ENCODE data around the gene CWC25.
A peak's percentile ranks its signal among the peaks of the same experiment; 100 is the strongest.

DNA sequence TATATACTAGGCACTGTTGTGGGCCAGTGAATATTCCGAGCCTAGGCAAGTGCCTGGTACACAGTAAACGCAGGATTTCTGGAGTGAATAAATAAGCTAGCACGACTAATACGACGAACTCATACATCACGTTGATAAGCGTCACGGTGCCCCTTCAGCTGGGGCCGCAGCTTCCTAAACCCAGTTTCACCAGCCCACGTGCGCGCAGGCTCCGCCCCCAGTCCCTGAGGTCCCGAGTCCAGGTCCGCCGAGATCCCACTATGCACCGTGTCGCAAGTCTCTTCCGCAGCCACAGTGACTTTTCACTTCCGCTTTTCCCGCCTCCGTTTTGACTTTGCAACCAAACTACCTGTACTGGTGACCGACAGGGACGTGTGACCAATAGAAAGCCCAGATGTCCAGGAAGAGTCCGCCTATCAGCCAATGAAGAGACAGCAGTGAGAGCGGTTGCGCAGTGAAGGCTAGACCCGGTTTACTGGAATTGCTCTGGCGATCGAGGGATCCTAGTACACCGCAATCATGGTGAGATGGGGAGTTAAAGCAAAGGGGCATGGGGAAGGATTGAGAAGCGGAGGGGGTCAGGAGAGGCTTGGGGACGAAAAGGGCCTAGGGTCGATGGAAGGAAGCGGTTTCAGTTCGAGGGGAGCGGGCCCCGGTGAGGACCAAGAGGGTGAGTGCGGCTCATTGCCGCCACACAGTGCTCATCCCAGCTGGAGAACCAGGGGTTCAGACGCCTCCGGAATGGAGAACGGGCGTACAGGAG lies 72.6 kb downstream of the CWC25 start, which contains the start of gene PSMB3:
- TF ChIP-seq, protein P1, sequence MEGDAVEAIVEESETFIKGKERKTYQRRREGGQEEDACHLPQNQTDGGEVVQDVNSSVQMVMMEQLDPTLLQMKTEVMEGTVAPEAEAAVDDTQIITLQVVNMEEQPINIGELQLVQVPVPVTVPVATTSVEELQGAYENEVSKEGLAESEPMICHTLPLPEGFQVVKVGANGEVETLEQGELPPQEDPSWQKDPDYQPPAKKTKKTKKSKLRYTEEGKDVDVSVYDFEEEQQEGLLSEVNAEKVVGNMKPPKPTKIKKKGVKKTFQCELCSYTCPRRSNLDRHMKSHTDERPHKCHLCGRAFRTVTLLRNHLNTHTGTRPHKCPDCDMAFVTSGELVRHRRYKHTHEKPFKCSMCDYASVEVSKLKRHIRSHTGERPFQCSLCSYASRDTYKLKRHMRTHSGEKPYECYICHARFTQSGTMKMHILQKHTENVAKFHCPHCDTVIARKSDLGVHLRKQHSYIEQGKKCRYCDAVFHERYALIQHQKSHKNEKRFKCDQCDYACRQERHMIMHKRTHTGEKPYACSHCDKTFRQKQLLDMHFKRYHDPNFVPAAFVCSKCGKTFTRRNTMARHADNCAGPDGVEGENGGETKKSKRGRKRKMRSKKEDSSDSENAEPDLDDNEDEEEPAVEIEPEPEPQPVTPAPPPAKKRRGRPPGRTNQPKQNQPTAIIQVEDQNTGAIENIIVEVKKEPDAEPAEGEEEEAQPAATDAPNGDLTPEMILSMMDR (IDR thresholded peaks at IDR 0.05), result no peak
- TF ChIP-seq POLR2A (IDR thresholded peaks at IDR 0.05) (peak in 1 of 2 donors; percentile 51), EP300 (IDR thresholded peaks at IDR 0.05) (no peak)

All from suprapubic skin (tissue), 3 donors.